ENCODE results near the gene CPT1C.

The CPT1C gene

GRCh38 chr19:49685845-49686332 lies 5.0 kb upstream of the CPT1C start:
- Histone ChIP-seq H3K9ac (no peak overlapping the region), H3K79me2 (ENCODE audit: insufficient read depth, low read depth) (peaks cover 23% of the 10 kb centered on the region), H4K20me1 (ENCODE audit: insufficient read depth) (peaks cover 6% of the 10 kb centered on the region; the same call in 1 of the 2 replicates), H2AFZ (ENCODE audit: low read depth) (no peak overlapping the region), H3K4me1 (ENCODE audit: low read depth, poor library complexity, severe bottlenecking) (peaks cover 8% of the 10 kb centered on the region), H3K4me2 (no peak overlapping the region), H3K27ac (no peak overlapping the region), H3K4me3 (IDR thresholded peaks at IDR 0.05; ENCODE audit: insufficient read depth, low read depth, low read length) (no peak overlapping the region), H3K36me3 (ENCODE audit: insufficient read depth) (peaks cover 9% of the 10 kb centered on the region; the same call in 1 of the 2 replicates), H3K27me3 (ENCODE audit: insufficient read depth, low read depth) (no peaks in the 10 kb centered on the region)
- no peak for TF ChIP-seq CTCF (conservative IDR thresholded peaks at IDR 0.05; ENCODE audit: low read depth, low read length)

- peaks cover 16% of the 10 kb centered on the region; the same call in 1 of the 2 replicates for H3K79me2 ChIP-seq (ENCODE audit: insufficient read depth, low read depth)
Measured at GRCh38 chr19:49686503-49687088, 4.3 kb upstream of the CPT1C start.

GRCh38 chr19:49687150-49687549 lies 3.8 kb upstream of the CPT1C start:
- H3K79me2 ChIP-seq (ENCODE audit: insufficient read depth, low read depth): peaks cover 11% of the 10 kb centered on the region; the same call in 1 of the 2 replicates

More at GRCh38 chr19:49686503-49687088, 4.3 kb upstream of the CPT1C start:
- H3K27me3 ChIP-seq (ENCODE audit: insufficient read depth, low read depth): no peaks in the 10 kb centered on the region
- no peak overlapping the region for H3K9ac ChIP-seq
- no peak for TF ChIP-seq CTCF (conservative IDR thresholded peaks at IDR 0.05; ENCODE audit: low read depth, low read length)
- H3K4me3 ChIP-seq (IDR thresholded peaks at IDR 0.05; ENCODE audit: insufficient read depth, low read depth, low read length): no peak overlapping the region
- H3K4me1 ChIP-seq (ENCODE audit: low read depth, poor library complexity, severe bottlenecking): peaks cover 4% of the 10 kb centered on the region
- H3K36me3 ChIP-seq (ENCODE audit: insufficient read depth): peaks cover 9% of the 10 kb centered on the region; the same call in 1 of the 2 replicates
- no peak overlapping the region for H3K4me2 ChIP-seq
- H2AFZ ChIP-seq (ENCODE audit: low read depth): no peak overlapping the region
- H4K20me1 ChIP-seq (ENCODE audit: insufficient read depth): no peaks in the 10 kb centered on the region
- H3K27ac ChIP-seq: no peak overlapping the region

GRCh38 chr19:49687566-49688316 lies 3.2 kb upstream of the CPT1C start:
- no peaks in the 10 kb centered on the region for H3K27me3 ChIP-seq (ENCODE audit: insufficient read depth, low read depth)
- no peak overlapping the region for H3K27ac ChIP-seq
- no peak overlapping the region for H3K9ac ChIP-seq
- no peak overlapping the region for H3K4me3 ChIP-seq (IDR thresholded peaks at IDR 0.05; ENCODE audit: insufficient read depth, low read depth, low read length)
- peaks cover 5% of the 10 kb centered on the region; the same call in 1 of the 2 replicates for H3K79me2 ChIP-seq (ENCODE audit: insufficient read depth, low read depth)
- no peak overlapping the region for H2AFZ ChIP-seq (ENCODE audit: low read depth)
- H3K4me1 ChIP-seq (ENCODE audit: low read depth, poor library complexity, severe bottlenecking): no peaks in the 10 kb centered on the region
- no peak for TF ChIP-seq CTCF (conservative IDR thresholded peaks at IDR 0.05; ENCODE audit: low read depth, low read length)
- no peak overlapping the region for H3K4me2 ChIP-seq
- H3K36me3 ChIP-seq (ENCODE audit: insufficient read depth): no peaks in the 10 kb centered on the region; the same call in 1 of the 2 replicates
- H4K20me1 ChIP-seq (ENCODE audit: insufficient read depth): no peaks in the 10 kb centered on the region

More at GRCh38 chr19:49687150-49687549, 3.8 kb upstream of the CPT1C start:
- no peaks in the 10 kb centered on the region for H3K27me3 ChIP-seq (ENCODE audit: insufficient read depth, low read depth)
- H3K4me3 ChIP-seq (IDR thresholded peaks at IDR 0.05; ENCODE audit: insufficient read depth, low read depth, low read length): no peak overlapping the region
- no peak overlapping the region for H2AFZ ChIP-seq (ENCODE audit: low read depth)
- H3K27ac ChIP-seq: no peak overlapping the region
- peaks cover 4% of the 10 kb centered on the region for H3K4me1 ChIP-seq (ENCODE audit: low read depth, poor library complexity, severe bottlenecking)
- peaks cover 5% of the 10 kb centered on the region; the same call in 1 of the 2 replicates for H3K36me3 ChIP-seq (ENCODE audit: insufficient read depth)
- no peak overlapping the region for H3K9ac ChIP-seq
- TF ChIP-seq CTCF (conservative IDR thresholded peaks at IDR 0.05; ENCODE audit: low read depth, low read length): no peak
- H4K20me1 ChIP-seq (ENCODE audit: insufficient read depth): no peaks in the 10 kb centered on the region
- H3K4me2 ChIP-seq: no peak overlapping the region
